ENCODE measurements around the gene EPN1.

DNA sequence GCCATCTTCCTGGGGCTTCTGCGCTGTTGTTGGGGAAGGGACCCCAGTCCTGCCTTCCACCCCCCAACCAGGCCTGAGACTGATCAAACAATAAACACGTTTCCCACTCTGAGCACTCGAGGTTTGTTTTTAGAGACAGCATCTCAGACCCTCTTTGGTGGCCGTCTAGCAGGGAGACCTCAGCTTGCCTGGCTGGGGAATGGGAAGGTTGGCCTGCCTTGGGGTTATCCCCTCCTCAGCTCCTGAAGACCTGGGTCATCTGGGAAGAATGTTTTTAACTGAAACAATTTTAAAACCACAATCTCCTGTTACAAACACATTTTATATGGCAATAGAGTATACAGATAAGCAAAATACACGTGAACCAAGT, 29.5 kb upstream of the EPN1 start:
- TF ChIP-seq CTCF (conservative IDR thresholded peaks at IDR 0.05 in 1 of 2, IDR thresholded peaks at IDR 0.05 in 1 of 2; ENCODE audit: low read depth in 1 of 2, low read length in 2 of 2) = no peak
- no peak for TF ChIP-seq EZH2 (IDR thresholded peaks at IDR 0.05; ENCODE audit: low read length, missing control alignments)

All from fibroblast of lung (primary cell).